Neutrophil (primary cell): ENCODE data around the gene TMEM147.

Experiments
- H3K27ac ChIP-seq: fragments of 200-600 bp; sonication (generic); 2 replicates; pipeline ENCODE4 v1.5.1; 2016; ENCODE audit warnings: mild to moderate bottlenecking, moderate library complexity
- H3K27me3 ChIP-seq: fragments of 200-600 bp; sonication (generic); 2 replicates; pipeline ENCODE4 v1.6.0; 2016; ENCODE audit warnings: mild to moderate bottlenecking
- H3K36me3 ChIP-seq: fragments of 200-600 bp; sonication (generic); 2 replicates; pipeline ENCODE4 v1.5.1; 2017
- H3K4me1 ChIP-seq, 2 experiments: fragments of 200-600 bp in 1 of 2; sonication (generic) in 1 of 2; 1 replicate in 1 of 2; 2 replicates in 1 of 2; pipeline versions ENCODE4 v1.5.1 to v1.6.1; 2013 to 2016; ENCODE audit warnings: low read depth in 1 of 2, low read length in 1 of 2, mild to moderate bottlenecking in 1 of 2, moderate library complexity in 1 of 2; ENCODE audit not compliant: control insufficient read depth in 1 of 2, insufficient read depth in 1 of 2
- H3K4me3 ChIP-seq, 2 experiments: fragments of 200-600 bp in 1 of 2; sonication (generic) in 1 of 2; 1 replicate in 1 of 2; 2 replicates in 1 of 2; pipeline ENCODE4 v1.5.1; 2013 to 2016; ENCODE audit warnings: low read depth in 1 of 2, low read length in 1 of 2, mild to moderate bottlenecking in 1 of 2, moderate library complexity in 1 of 2
- H3K9me3 ChIP-seq: fragments of 200-600 bp; sonication (generic); 2 replicates; pipeline ENCODE4 v1.5.1; 2016
- TF ChIP-seq, protein P1 (sequence below): fragments of 200-600 bp; sonication (generic); IDR thresholded peaks from 2 replicates; pipeline ENCODE4 v1.5.1; 2016; ENCODE audit warnings: antibody characterized with exemption

TMEM147 gene

DNA sequence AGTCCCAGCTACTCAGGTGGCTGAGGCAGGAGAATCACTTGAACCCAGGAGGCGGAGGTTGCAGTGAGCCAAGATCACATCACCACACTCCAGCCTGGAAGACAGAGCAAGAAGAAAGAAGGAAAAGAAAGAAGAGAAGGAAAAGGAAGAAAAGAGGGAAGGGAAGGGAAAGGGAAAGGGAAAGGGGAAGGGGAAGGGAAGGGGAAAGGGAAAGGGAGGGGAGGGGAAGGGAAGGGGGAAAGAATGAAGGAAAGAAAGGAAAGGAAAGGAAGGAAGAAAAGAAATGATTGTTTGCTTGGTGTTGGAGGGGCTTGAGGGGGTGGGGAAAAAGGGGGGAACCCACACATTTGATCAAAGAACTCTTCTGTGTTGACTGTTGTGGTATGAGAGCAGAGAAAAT, 50.5 kb downstream of the TMEM147 start:
- TF ChIP-seq, protein P1, sequence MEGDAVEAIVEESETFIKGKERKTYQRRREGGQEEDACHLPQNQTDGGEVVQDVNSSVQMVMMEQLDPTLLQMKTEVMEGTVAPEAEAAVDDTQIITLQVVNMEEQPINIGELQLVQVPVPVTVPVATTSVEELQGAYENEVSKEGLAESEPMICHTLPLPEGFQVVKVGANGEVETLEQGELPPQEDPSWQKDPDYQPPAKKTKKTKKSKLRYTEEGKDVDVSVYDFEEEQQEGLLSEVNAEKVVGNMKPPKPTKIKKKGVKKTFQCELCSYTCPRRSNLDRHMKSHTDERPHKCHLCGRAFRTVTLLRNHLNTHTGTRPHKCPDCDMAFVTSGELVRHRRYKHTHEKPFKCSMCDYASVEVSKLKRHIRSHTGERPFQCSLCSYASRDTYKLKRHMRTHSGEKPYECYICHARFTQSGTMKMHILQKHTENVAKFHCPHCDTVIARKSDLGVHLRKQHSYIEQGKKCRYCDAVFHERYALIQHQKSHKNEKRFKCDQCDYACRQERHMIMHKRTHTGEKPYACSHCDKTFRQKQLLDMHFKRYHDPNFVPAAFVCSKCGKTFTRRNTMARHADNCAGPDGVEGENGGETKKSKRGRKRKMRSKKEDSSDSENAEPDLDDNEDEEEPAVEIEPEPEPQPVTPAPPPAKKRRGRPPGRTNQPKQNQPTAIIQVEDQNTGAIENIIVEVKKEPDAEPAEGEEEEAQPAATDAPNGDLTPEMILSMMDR: no peak
- Histone ChIP-seq H3K4me3 (no peak overlapping the region), H3K4me1 (no peaks in the 10 kb centered on the region), H3K27ac (no peak overlapping the region), H3K9me3 (no peaks in the 10 kb centered on the region), H3K36me3 (no peaks in the 10 kb centered on the region), H3K27me3 (peaks cover 19% of the 10 kb centered on the region)

DNA sequence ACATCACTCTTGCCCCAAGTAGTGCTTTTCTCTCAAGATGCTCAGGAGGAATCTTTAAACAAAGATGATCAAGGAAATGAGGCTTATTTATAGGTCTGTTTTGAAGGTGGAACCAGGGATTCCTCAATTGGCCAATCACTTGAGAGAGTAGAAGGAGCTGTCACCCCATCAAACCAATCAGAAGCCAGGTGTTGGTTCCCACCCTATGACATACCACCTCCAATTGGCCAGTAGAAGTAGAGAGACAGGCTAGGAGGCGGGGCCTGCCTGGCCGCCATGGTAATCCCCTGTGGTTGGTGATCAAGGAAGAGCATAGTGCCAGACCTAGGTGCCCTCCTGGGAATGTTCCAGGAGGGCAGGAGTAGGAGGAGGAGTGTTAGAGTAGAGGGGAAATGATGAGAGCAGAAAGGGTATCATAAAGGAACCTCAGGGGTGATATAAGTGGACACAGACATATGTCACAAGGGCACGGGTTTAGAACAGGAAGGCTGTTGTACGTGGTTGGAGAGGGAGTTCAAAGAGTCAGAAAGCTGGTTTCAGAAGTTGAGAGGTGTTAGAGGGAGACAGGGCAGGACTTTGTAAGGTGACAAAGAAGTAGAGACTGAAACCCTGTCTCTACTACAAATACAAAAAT, 51.1 kb downstream of the TMEM147 start:
- TF ChIP-seq, protein P1: no peak
- no peak overlapping the region for H3K4me3 ChIP-seq
- no peaks in the 10 kb centered on the region for H3K9me3 ChIP-seq
- no peaks in the 10 kb centered on the region for H3K4me1 ChIP-seq
- no peak overlapping the region for H3K27ac ChIP-seq
- H3K27me3 ChIP-seq: peaks cover 18% of the 10 kb centered on the region
- H3K36me3 ChIP-seq: no peaks in the 10 kb centered on the region
